ENCODE data around the gene LRRC25. TPM values are rescaled to one million over a fixed set of nuclear protein-coding genes. Genes with fewer than 3 reads are reported as not detected.

LRRC25 gene
- total RNA-seq, 4 donors from 2014 or later = 3.3 to 4.9 (median 4.1) TPM; not detected in 1

DNA sequence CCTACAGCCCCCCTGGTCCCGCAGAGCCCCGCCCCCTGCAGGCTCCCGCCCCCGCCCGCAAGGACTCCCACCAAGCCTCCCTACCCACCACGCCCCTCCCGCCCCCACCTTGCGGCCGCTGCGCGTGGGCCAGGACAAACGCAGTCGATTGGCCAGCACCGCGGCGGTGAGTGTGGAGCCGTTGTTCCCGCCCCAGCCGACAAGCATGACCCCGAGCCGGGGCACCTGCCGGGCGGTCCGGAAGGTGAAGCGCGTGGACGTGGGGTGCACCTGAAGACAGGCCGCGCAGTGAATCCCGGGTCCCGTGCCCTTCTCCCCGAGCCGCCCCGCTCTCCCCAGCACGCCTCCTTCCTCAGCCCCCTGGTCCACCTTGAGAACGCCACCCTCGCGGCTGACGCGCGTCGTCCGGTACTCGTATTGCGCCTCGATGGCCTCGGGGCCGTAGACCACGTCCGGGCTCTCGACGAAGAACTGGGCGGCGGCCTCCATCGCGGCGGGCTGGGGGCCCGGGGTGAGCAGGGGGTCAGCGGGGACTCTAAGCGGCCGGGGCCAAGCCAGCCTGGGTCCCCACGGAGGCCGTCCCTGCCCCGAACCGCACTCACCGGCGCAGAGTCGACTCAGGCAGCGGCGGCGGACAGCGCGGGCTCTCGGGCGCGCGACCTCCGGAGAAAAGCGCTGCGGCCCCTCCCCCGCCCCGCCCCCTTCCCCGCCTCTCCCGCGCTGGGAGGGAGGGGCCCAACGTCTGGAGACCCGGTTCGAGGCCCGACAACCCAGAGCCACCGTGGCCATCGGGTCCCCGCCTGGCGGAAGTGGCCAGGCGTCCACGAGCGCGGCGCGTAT lies 40.3 kb upstream of the LRRC25 start, which contains the start of gene ISYNA1:
TSS of gene ISYNA1 (minus strand) at position 643 of the 840 bp plus-strand sequence. CDS start at position 489, 154 bp downstream.
- Histone ChIP-seq H3K36me3 (no peaks in the 10 kb centered on the region), H3K27me3 (peaks cover 13% of the 10 kb centered on the region), H3K4me3 (peak within 1 kb of the TSS; percentile 25 to 60 (median 43)), H3K9me3 (no peaks in the 10 kb centered on the region), H3K4me1 (peaks cover 15 to 36% (median 32%) of the 10 kb centered on the region in 4 donors), H3K27ac (peak within 1 kb of the TSS; percentile 41 to 83 (median 64))
- TF ChIP-seq POLR2AphosphoS5 (IDR thresholded peaks at IDR 0.05) (peak in 1 of 3 donors; percentile 26), POLR2A (IDR thresholded peaks at IDR 0.05) (no peak)
- 1% methylated on average over 24 of the region's 99 CpGs; no CpG with 5 or more reads in 1 of the 2 donors for WGBS, 2 donors (ENCODE audit: low coverage in 1 of 2)
- DNase-seq = peak; percentile 62
- in situ Hi-C loops (cut with MboI; ENCODE audit: low pct_ligation_motif_present in 1 of 4, low pct_unique_long_range_greater_than_20kb in 1 of 4, low sequenced_read_pairs in 3 of 4) = no loop called here
- intact Hi-C loops (cut with DNase I; ENCODE audit: low total_unique reads) = no loop called here

DNA sequence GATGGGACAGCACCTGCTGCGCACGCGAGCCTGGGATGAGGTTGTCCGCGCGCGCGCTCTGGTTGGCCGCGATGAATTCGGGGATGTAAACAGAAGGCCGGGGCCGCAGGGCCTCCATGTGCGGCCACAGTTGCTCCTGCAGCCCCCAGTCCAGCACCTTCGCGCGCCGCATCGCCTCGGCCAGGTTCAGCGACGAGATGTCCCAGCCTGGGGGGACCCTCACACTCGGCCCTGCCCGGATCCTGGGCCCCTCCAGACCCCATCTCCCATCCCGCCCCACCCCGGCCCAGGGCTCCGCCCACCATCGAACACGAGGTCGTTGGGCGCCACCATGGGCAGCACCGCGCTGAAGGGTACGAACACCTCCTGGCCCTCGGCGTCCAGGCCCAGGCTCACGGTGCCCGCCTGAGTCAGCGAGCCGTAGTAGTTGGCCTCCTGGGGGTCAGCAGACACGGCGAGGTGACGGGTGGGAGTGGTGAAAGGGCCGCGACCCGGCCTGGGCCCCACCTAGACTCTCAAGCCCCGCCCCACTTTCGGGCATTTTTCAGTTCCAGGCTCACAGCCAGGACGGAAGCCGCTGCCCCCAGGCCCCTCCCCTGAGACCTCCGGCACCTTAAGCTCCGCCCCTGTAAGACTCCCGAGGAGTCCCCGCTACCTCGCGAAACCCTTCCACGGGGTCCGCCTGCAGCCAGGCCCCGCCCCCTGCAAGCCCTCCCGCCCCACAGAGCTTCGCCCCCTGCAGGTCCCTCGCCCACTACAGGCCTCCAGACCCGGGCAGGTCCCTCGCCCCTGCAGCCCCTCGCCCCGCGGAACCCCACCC lies 39.5 kb upstream of the LRRC25 start:
- Histone ChIP-seq H3K4me1 (peaks cover 15 to 37% (median 32%) of the 10 kb centered on the region in 4 donors), H3K4me3 (peak overlapping the region; percentile 25 to 60 (median 43)), H3K27me3 (peaks cover 13% of the 10 kb centered on the region), H3K27ac (peak overlapping the region; percentile 41 to 83 (median 64)), H3K9me3 (no peaks in the 10 kb centered on the region), H3K36me3 (no peaks in the 10 kb centered on the region)
- intact Hi-C loops (cut with DNase I; ENCODE audit: low total_unique reads) (no loop called here), in situ Hi-C loops (cut with MboI; ENCODE audit: low pct_ligation_motif_present in 1 of 4, low pct_unique_long_range_greater_than_20kb in 1 of 4, low sequenced_read_pairs in 3 of 4) (no loop called here)
- TF ChIP-seq, protein P1, sequence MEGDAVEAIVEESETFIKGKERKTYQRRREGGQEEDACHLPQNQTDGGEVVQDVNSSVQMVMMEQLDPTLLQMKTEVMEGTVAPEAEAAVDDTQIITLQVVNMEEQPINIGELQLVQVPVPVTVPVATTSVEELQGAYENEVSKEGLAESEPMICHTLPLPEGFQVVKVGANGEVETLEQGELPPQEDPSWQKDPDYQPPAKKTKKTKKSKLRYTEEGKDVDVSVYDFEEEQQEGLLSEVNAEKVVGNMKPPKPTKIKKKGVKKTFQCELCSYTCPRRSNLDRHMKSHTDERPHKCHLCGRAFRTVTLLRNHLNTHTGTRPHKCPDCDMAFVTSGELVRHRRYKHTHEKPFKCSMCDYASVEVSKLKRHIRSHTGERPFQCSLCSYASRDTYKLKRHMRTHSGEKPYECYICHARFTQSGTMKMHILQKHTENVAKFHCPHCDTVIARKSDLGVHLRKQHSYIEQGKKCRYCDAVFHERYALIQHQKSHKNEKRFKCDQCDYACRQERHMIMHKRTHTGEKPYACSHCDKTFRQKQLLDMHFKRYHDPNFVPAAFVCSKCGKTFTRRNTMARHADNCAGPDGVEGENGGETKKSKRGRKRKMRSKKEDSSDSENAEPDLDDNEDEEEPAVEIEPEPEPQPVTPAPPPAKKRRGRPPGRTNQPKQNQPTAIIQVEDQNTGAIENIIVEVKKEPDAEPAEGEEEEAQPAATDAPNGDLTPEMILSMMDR (IDR thresholded peaks at IDR 0.05) = no peak
- TF ChIP-seq EP300 (IDR thresholded peaks at IDR 0.05; ENCODE audit: low read depth) (no peak), POLR2A (IDR thresholded peaks at IDR 0.05) (no peak), POLR2AphosphoS5 (IDR thresholded peaks at IDR 0.05) (no peak)
- 29% methylated on average over 38 of the region's 67 CpGs; no CpG with 5 or more reads in 1 of the 2 donors for WGBS, 2 donors (ENCODE audit: low coverage in 1 of 2)
- DNase-seq = peak; percentile 86

DNA sequence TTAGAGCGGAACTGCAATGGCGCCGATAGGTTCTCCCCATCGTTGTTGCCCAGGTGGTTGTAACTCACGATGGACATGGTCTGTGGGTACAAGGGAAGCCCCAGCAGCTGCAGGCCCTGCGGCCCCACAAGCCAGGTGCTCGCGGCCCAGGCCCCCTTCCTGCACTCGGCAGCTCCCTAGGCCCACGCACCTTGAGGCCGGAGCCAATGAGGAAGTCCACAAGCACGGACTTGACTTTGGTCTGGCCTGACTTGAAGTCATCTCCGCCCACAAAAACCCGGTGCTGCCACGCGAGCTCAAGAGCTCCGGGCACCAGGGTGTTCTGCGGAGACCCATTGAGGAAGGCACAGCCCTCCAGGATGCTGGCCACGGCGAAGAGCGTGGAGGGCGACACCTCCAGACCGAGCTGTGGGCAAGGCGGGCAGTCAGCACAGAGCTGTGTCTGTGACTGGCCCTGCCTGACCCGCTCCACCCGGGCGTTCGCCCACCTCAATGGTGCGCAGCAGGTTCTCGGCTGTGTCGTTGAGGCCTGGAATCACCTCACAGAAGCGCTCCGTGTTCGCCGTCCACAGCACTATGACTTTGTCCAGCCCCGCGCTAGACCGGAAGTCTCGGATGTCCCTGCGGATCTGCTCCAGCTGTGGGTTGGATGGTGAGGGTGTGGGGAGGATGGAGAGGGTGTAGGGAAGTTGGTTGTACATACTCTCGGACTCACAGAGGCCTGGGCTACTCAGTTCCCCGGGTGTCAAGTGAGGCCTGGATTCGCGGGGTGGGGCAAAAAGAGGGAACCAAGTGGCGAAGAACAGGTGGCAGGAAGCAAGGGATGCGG lies 38.6 kb upstream of the LRRC25 start:
- no peak overlapping the region for H3K4me3 ChIP-seq
- no peak for DNase-seq
- no peaks in the 10 kb centered on the region for H3K36me3 ChIP-seq
- H3K27me3 ChIP-seq = peaks cover 13% of the 10 kb centered on the region
- TF ChIP-seq EP300 (IDR thresholded peaks at IDR 0.05; ENCODE audit: low read depth) (no peak), POLR2AphosphoS5 (IDR thresholded peaks at IDR 0.05) (no peak), POLR2A (IDR thresholded peaks at IDR 0.05) (no peak)
- TF ChIP-seq, protein P1 (IDR thresholded peaks at IDR 0.05) = no peak
- 80% methylated on average over 39 of the region's 46 CpGs; no CpG with 5 or more reads in 1 of the 2 donors for WGBS, 2 donors (ENCODE audit: low coverage in 1 of 2)
- H3K9me3 ChIP-seq = no peaks in the 10 kb centered on the region
- peak overlapping the region in 2 of 4 donors; percentile 71 to 83 for H3K27ac ChIP-seq
- in situ Hi-C loops (cut with MboI; ENCODE audit: low pct_ligation_motif_present in 1 of 4, low pct_unique_long_range_greater_than_20kb in 1 of 4, low sequenced_read_pairs in 3 of 4) (no loop called here), intact Hi-C loops (cut with DNase I; ENCODE audit: low total_unique reads) (no loop called here)
- H3K4me1 ChIP-seq = peaks cover 15 to 37% (median 32%) of the 10 kb centered on the region in 4 donors

DNA sequence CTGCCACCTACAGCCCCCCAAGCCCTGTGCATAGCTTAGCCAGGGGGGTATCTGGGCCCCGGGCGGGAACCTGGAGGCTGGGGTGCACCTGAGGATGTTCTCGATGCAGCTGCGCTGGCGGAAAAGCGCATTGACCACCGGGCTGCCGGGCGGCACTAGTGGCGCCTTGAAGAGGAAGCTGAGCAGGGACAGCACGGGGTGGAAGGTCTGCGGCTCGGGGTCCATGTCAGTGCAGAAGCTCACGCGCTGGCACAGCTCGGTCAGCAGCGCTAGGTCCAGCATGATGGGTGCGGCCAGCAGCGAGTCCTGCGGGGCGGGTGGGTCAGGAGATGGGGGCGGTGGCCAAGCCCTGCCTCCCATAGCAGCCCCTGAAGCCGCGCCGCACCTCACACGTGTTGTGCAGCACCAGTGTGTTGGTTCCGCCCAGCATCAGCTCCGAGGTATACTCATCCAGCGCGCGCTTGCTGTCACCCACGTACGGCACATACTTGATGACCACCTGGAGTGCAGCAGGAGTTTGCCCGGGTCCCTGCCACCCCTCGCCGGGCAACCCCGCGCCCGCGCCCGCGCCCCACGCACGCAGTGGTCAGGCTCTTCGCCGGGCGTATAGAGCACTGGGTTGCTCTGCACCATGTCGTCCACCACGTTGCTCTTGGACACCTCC lies 37.9 kb upstream of the LRRC25 start:
- no peak for TF ChIP-seq POLR2A (IDR thresholded peaks at IDR 0.05)
- TF ChIP-seq, protein P1 (IDR thresholded peaks at IDR 0.05) = no peak
- no peak for TF ChIP-seq POLR2AphosphoS5 (IDR thresholded peaks at IDR 0.05)
- no peak for TF ChIP-seq EP300 (IDR thresholded peaks at IDR 0.05; ENCODE audit: low read depth)
- H3K36me3 ChIP-seq = no peaks in the 10 kb centered on the region
- no peaks in the 10 kb centered on the region for H3K9me3 ChIP-seq
- H3K27ac ChIP-seq = no peak overlapping the region
- intact Hi-C loops (cut with DNase I; ENCODE audit: low total_unique reads) = no loop called here
- WGBS, 2 donors (ENCODE audit: low coverage in 1 of 2) = 95% methylated on average over 48 of the region's 49 CpGs; no CpG with 5 or more reads in 1 of the 2 donors
- H3K4me3 ChIP-seq = no peak overlapping the region
- in situ Hi-C loops (cut with MboI; ENCODE audit: low pct_ligation_motif_present in 1 of 4, low pct_unique_long_range_greater_than_20kb in 1 of 4, low sequenced_read_pairs in 3 of 4) = no loop called here
- H3K4me1 ChIP-seq = peaks cover 15 to 37% (median 32%) of the 10 kb centered on the region in 4 donors
- peaks cover 13% of the 10 kb centered on the region for H3K27me3 ChIP-seq
- no peak for DNase-seq
